GM19240 (cell line): ENCODE results near the gene C6orf132.

Source experiments
- DNase-seq: peaks from one replicate; pipeline ENCODE4 v3.0.0; 2011; ENCODE audit warnings: low spot score; ENCODE audit not compliant: insufficient read length

C6orf132 gene

DNA sequence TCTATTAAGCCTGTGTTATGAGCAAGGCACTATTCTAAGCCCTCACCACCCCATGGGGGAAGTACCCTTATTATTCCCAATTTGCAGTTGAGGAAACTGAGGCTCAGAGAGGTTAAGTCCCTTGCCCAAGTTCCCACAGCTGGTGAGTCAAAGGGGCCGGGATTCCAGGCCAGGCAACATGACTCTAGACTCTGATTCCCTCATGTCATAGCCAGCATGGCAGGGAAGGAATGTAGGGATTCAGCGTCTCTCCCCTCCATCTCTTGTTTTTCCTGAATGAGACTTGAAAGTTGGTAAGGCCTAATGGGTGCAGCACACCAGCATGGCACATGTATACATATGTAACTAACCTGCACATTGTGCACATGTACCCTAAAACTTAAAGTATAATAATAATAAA is 6.7 kb downstream of the C6orf132 start:
- DNase-seq = no peak

DNA sequence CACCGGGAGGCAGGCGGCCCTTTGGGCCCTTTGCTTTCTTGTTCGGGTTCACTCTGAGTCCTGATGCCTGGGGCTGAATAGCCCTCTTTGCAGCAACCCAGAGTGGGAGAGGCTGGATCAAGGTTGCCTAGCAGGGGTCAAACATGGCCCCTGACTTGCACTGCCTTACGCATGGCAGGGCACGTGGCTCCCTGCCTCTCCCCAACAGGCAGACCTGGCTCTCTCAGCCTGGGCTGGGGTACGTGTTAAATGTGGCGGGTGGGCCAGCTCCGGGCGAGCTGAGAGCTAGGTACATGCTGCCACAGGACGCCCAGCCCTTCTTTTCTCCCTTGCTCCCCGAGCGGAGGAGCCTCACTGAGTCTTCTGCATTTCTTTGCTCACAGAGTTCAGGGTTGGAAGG is 7.3 kb downstream of the C6orf132 start:
- DNase-seq = no peak

DNA sequence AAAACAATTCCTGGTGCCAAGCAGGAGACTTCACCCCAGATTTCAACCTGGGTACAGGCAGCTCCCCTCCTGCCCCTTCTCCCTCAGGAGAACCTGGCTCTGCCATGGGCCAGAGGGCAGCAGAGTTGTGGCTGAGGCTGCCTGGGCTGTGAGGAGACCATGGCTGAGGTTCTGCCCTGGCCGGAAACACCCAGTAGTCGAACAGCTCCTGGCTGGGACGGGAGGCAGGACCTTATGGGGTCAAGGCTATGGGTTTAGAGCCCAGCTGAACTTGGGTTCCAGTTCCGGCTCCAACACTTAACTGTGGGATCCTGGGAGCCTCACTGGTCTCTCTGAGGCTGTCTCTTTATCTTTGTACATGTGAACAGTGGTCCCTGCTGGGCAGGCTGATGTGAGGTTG is 8.5 kb downstream of the C6orf132 start:
- no peak for DNase-seq

DNA sequence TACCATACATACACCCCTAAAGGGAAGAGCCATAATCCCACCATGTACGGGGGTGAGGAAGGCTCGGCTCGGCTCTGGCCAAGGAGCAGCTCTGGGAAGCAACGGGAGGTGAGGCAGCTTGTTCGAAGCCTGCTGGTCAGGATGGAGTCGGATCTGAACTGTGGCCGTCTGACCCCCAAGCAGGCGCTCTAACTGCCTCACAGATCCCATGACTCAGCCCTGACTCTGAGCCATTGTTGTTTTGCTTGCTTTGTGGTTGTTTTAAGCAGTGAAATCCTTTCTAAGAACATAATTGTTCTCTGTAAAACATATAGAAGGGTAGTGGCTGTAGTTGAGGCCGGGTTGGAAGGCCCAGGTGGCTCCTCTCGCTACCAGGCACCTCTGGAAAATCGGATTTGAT is 10.9 kb downstream of the C6orf132 start:
- no peak for DNase-seq

DNA sequence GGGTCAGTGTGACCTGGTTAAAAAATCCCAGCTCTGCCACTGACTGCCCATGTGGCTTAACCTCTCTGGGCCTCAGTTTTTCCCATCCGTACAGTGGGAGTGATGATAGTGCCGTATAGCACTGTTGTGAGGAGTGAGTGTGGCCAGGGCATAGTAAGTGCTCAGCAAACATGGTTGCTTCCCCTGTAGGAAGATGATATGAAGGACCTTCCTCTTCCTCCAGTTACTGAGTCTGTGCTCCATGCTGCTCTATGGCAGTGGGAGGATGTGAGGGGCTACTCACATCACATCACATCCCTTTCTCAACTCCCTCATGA is 13.1 kb downstream of the C6orf132 start:
- no peak for DNase-seq

- no peak for DNase-seq
These were observed 13.7 kb downstream of the C6orf132 start for GRCh38 chr6:42128460-42129359.

DNA sequence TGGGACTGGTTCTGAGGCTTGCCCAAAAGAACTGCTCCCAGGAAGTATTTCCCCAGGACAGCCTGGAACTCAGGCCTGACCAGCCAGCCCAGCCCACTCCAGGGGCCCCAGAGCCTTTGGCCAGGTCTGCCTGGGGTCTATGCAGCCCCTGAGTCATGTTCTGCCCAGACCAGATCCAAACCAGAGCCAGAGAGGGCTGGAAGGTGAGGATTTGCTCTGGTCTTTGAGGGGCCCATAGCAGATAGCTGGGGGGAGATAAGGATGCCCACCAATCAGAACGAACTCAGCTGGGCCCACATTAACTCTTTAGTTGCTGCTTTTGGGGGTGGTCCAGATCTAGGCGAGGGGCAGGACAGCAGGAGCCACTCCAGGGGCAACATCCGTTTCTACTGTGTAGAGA is 16.8 kb downstream of the C6orf132 start:
- no peak for DNase-seq

- DNase-seq = no peak
These were observed 17.2 kb downstream of the C6orf132 start for GRCh38 chr6:42125231-42125630.

- no peak for DNase-seq
These were observed 18.1 kb downstream of the C6orf132 start for GRCh38 chr6:42124223-42124836.

DNA sequence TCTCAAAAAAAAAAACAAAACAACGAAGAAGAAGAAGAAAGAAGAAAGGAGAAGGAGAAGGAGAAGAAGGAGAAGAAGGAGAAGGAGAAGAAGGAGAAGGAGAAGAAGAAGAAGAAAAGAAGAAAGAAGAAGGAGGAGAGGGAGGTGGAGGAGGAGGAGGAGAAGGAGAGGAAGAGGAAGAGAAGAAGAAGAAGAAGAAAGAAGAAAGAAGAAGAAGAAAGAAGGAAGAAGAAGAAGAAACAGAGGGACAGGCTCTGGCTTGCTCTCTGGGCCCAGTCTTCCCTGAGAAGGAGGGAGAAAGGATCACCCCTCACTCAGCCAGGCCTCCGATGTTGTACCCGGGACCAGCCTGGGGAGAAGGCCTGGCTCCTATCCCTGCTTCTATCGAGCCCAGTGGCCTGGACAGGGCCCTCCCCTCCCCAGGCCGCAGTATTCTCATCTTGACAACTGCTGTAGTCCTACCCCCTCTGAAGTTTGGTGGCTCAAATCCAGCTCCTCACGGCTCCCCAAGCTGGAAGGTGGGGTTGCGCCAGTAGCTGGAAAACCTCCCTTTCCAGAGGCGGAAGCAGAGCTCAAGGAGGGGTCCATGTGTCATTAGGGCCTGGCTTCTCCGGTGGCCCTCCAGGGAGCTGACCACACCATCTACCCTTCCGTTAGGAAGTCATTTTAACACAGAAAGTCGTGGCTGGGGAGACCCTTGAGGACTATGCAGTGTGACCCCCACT is 18.9 kb downstream of the C6orf132 start:
- no peak for DNase-seq

DNA sequence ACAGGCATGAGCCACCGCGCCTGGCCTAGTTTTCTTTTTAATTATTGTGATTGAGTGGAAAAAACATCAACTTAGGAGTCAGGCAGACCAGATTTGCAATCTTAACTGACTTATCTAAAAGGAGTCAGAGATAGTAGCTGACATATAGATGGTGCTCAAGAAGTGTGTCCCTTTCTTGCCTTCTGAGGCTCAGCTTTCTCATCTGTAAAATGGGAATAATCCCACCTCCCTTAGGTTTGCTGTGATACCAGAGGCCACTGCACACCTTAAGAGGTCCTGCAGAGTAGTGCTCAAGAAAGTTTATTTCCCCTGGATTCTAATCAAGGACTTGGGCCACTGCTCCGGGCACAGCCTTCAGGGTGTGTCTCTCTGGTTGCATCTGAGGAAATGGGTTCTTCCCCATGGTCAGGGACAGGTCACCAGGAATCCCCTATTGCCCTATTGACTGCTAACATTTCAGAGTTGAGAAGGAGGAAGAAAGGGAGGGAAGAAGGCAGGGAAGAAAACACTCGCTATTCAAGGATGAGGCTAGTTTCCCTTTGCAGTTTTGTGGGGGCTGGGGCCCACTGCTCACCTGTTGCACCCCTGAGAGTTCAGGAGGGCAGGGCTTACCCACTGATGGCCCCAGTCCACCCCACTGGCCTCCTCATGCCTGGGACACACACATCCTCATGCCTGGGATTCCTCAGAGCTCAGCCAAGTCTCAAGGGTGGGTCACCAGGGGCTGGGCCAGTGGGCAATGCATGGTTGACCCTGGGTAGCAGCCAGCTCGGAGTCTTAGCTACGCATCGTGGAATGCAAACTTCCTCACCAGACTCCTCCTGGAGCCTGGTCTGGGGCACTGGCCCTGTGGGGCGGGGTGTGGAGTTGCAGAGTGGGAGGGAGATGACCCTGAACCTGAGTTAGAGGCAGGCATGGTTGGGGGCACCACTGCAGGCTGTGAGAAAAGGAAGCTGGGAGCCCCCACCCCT is 21.2 kb downstream of the C6orf132 start:
- no peak for DNase-seq

GRCh38 chr6:42118162-42119001 is 24.0 kb downstream of the C6orf132 start:
- DNase-seq = no peak

DNA sequence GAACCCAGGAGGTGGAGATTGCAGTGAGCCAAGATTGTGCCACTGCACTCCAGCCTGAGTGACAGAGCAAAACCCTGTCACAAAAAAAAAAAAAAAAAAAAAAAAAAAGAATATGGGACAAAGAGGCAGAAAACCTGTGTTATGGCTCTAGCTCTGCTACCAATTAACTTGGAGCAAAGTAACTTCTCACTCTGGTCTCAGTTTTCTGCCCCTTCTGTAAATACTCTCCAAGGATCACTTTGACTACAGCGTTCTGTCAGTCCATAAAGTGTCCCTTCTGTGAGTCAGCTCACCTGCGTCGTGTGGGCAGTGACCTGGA is 24.6 kb downstream of the C6orf132 start:
- DNase-seq = no peak

- DNase-seq = no peak
These were observed 28.3 kb downstream of the C6orf132 start for GRCh38 chr6:42113936-42114636.

DNA sequence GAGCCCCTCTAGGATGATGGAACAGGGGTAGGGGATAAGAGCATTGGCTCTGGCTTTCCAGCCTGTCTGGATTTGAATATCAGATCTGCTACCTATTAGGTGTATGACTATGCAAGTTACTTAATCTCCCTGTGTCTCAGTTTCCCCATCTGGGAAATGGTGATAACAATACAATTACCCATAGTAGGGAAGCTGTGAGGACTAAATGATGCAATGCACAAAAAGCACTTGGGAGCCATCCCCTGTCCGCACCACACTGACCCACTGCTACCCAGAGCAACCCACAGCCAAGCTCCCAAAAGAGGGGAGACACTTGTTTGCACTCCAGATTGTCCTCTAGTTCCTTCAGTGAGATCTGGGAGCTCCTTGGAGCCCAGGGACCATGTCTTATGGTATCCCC is 30.1 kb downstream of the C6orf132 start:
- no peak for DNase-seq

DNA sequence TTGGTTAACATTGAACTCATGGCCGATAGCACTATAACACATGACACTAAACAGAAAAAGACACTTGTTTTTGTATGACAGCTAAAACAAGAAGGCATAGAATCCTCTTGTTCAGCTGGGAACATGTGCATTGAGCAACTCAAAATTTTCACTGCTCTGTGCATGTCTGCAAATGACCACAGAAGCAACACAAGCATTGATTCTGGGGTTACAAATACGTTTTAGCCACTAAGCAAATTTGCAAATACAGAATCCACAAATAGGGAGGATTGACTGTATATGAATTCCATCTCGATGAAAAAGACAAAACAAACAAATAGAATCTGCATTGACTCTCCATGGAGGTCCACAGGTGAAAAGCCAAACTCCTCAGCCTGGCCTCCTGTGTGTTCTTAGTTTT is 31.7 kb downstream of the C6orf132 start:
- DNase-seq = no peak

DNA sequence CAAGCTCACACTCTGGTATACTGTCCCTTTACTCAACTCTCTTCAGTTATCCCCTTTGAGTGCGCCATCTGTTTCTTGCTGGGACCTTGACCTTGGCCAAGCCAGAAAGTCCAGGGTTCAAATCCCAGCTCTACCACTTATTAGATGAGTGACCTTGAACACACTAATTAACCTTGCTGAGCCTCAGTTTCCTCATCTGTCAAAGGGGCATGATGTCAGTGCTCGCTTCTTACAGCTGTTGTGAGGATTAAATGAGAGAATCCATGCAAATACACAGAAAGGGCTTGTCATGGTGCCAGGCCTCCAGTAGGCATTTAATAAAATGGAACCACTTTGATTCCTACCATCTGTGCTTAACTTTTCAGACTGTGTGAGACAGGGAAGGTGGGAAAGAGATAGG is 34.3 kb downstream of the C6orf132 start:
- no peak for DNase-seq

GRCh38 chr6:42106112-42107023 is 36.1 kb downstream of the C6orf132 start:
- DNase-seq = no peak

DNA sequence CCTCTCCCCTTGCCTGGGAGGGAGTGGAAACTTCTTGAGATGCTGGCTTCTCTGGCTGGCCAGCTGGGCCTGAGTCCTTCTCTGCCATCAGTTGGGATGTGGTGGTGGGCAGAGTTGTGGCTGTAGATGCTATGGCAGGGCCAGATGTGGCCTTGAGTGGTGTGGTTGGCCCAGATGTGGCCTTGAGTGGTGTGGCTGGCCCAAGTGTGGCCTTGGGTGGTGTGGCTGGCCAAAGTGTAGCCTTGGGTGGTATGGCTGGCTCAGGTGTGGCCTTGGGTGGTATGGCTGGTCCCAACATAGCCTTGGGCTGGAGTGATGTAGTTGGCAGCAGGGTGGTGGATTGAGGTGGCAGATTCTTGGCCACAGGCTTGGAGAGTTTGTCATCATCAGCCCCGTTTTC is 36.7 kb downstream of the C6orf132 start:
- DNase-seq = no peak
